ENCODE results near the gene PTPRQ.

The PTPRQ gene

GRCh38 chr12:80590085-80590484, 146.1 kb downstream of the PTPRQ start:
- no peaks in the 10 kb centered on the region for H3K27me3 Mint-ChIP-seq (ENCODE audit: low read depth)
- TF ChIP-seq CTCF (IDR thresholded peaks at IDR 0.05; ENCODE audit: unreplicated experiment in 3 of 3): no peak
- H3K27ac Mint-ChIP-seq: no peak overlapping the region
- peaks cover 3% of the 10 kb centered on the region for H3K4me1 Mint-ChIP-seq
- H3K9me3 Mint-ChIP-seq: peaks cover 3% of the 10 kb centered on the region
- H3K4me3 Mint-ChIP-seq: no peak overlapping the region
- no peaks in the 10 kb centered on the region for H3K36me3 Mint-ChIP-seq (ENCODE audit: low read depth)

GRCh38 chr12:80593766-80594165, 149.7 kb downstream of the PTPRQ start:
- Mint-ChIP-seq H3K27ac (no peak overlapping the region), H3K9me3 (no peaks in the 10 kb centered on the region), H3K4me3 (no peak overlapping the region), H3K4me1 (peaks cover under 1% of the 10 kb centered on the region), H3K36me3 (ENCODE audit: low read depth) (no peaks in the 10 kb centered on the region), H3K27me3 (ENCODE audit: low read depth) (no peaks in the 10 kb centered on the region)
- no peak for TF ChIP-seq CTCF (IDR thresholded peaks at IDR 0.05; ENCODE audit: unreplicated experiment in 3 of 3)

GRCh38 chr12:80596509-80596908, 152.5 kb downstream of the PTPRQ start:
- H3K36me3 Mint-ChIP-seq (ENCODE audit: low read depth): no peaks in the 10 kb centered on the region
- peaks cover 9% of the 10 kb centered on the region for H3K4me1 Mint-ChIP-seq
- H3K27me3 Mint-ChIP-seq (ENCODE audit: low read depth): no peaks in the 10 kb centered on the region
- H3K9me3 Mint-ChIP-seq: no peaks in the 10 kb centered on the region
- no peak for TF ChIP-seq CTCF (IDR thresholded peaks at IDR 0.05; ENCODE audit: unreplicated experiment in 3 of 3)
- no peak overlapping the region for H3K4me3 Mint-ChIP-seq
- H3K27ac Mint-ChIP-seq: no peak overlapping the region

GRCh38 chr12:80598004-80598606, 154.1 kb downstream of the PTPRQ start:
- Mint-ChIP-seq H3K27me3 (ENCODE audit: low read depth) (no peaks in the 10 kb centered on the region), H3K4me1 (peaks cover 9% of the 10 kb centered on the region)

GRCh38 chr12:80602455-80602854, 158.4 kb downstream of the PTPRQ start:
- Mint-ChIP-seq H3K27me3 (ENCODE audit: low read depth) (no peaks in the 10 kb centered on the region), H3K27ac (no peak overlapping the region), H3K36me3 (ENCODE audit: low read depth) (no peaks in the 10 kb centered on the region), H3K4me1 (peaks cover 9% of the 10 kb centered on the region), H3K4me3 (no peak overlapping the region), H3K9me3 (no peaks in the 10 kb centered on the region)
- no peak for TF ChIP-seq CTCF (IDR thresholded peaks at IDR 0.05; ENCODE audit: unreplicated experiment in 3 of 3)

More at GRCh38 chr12:80598004-80598606, 154.1 kb downstream of the PTPRQ start:
- no peak overlapping the region for H3K27ac Mint-ChIP-seq
- H3K4me3 Mint-ChIP-seq: no peak overlapping the region
- H3K36me3 Mint-ChIP-seq (ENCODE audit: low read depth): no peaks in the 10 kb centered on the region
- peak; percentile 36 to 39 (median 39) for TF ChIP-seq CTCF (IDR thresholded peaks at IDR 0.05; ENCODE audit: unreplicated experiment in 3 of 3)
- no peaks in the 10 kb centered on the region for H3K9me3 Mint-ChIP-seq
